AG09309 (cell line): Measurements from ENCODE around the gene VWDE.

Experiments used
- DNase-seq: peaks from one replicate; pipeline ENCODE4 v3.0.0-alpha.2; 2010; ENCODE audit warnings: low read depth
- H3K4me3 ChIP-seq: 2 replicates; pipeline ENCODE4 v1.5.1; 2011; ENCODE audit warnings: mild to moderate bottlenecking, low read depth, low read length, moderate library complexity; ENCODE audit not compliant: control insufficient read depth
- TF ChIP-seq, protein P1 (sequence below): IDR thresholded peaks from 2 replicates; pipeline ENCODE4 v1.5.1; 2011; ENCODE audit warnings: mild to moderate bottlenecking, low read depth, low read length, inconsistent platforms; ENCODE audit not compliant: insufficient read depth, control insufficient read depth; ENCODE audit errors: missing control alignments

The VWDE gene

DNA sequence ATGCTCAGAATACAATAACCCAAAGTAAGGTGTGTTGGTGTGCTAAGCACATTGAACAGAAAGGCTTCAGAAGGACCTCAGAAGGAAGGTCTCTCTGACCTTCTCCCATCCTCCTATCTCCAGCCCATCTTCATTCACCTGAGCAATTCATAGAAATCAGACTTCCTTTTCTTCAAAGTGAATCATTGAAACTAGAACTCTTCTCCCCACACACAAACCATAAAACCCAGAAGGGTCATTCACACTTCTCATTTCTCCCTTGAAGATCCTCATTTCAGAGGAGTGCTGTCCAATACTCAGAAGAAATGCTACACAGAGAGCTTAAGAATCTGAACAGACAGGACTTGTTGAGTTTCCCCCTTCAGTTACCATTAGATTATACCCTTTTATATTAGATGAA is 89.5 kb downstream of the VWDE start:
- no peak for DNase-seq
- TF ChIP-seq, protein P1, sequence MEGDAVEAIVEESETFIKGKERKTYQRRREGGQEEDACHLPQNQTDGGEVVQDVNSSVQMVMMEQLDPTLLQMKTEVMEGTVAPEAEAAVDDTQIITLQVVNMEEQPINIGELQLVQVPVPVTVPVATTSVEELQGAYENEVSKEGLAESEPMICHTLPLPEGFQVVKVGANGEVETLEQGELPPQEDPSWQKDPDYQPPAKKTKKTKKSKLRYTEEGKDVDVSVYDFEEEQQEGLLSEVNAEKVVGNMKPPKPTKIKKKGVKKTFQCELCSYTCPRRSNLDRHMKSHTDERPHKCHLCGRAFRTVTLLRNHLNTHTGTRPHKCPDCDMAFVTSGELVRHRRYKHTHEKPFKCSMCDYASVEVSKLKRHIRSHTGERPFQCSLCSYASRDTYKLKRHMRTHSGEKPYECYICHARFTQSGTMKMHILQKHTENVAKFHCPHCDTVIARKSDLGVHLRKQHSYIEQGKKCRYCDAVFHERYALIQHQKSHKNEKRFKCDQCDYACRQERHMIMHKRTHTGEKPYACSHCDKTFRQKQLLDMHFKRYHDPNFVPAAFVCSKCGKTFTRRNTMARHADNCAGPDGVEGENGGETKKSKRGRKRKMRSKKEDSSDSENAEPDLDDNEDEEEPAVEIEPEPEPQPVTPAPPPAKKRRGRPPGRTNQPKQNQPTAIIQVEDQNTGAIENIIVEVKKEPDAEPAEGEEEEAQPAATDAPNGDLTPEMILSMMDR, result no peak
- H3K4me3 ChIP-seq, result no peak overlapping the region

DNA sequence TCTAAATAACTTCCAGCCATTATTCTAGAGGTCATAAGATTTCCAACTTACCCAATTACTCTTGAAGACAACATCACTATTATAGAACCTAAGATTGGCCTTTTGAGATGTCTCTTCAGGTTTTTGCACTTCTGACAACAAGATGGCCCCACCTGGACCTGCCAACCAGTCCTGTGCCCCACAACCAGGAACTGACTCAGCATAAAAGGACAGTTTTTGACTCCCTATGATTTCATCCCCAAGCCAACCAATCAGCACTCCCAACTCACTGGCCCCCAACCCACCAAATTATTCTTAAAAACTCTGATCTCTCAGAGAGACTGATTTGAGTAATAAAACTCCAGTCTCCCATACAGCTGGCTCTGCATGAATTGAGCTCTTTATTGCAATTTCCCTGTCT is 98.2 kb downstream of the VWDE start:
- DNase-seq, result no peak
- no peak overlapping the region for H3K4me3 ChIP-seq
- TF ChIP-seq, protein P1, result no peak

DNA sequence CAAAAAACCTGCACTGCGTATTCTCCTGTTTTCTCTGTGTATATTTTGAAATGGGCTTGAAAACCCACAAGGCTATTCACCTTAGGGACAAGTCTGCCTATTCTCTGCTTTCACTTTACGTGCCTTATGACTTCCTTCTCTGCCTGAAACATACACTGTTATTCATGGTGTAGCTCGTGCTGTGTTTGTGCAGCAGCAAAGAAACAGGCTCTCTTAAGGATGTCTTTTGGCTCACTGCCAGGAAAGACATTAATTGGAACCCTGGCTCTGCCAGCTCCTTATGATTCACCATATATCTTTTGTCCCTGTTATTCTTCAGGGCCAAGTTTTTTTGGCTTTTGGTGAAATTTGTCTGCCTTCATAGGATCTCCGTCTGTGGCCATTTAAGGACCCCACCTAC is 100.2 kb downstream of the VWDE start:
- DNase-seq, result no peak
- TF ChIP-seq, protein P1, result no peak
- no peak overlapping the region for H3K4me3 ChIP-seq

DNA sequence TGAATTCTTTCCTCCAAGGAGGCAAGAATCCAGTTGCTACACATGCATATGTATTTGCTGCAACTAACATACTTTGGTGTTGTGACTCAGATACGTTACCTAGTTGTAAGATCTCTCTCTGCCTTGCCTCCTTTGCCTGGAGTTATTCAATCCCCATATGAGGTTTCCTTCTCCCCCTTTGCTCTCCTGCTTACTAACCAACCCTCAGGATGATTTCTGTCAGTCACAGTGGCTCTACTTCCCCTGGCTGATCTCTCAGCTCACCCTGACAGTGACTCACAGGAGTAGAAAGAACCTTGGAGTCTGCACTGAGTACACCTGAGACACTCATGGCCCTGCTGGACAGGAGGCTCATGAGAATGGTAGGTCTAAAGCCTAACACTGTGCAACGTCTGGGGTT is 100.6 kb downstream of the VWDE start:
- H3K4me3 ChIP-seq, result no peak overlapping the region
- no peak for DNase-seq
- TF ChIP-seq, protein P1, result no peak

DNA sequence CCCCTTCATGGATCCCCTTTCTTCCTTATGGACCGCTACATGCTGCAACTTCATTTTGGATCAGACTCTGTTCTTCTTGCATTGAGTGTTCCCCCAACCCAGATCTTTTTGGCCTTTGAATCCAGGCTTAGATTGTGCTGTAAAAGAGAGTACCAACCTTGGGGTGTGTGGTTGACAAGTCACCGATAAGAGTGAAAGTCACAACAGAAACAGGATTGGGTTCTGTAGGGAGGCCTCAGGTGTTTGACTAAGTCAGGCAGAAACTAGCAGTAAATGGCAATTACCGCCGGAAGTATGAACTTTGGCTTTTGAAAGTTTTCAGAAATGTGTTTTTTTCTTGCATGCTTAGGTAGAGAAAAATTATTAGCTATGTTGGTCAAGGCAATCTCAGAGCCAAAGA is 103.2 kb downstream of the VWDE start:
- no peak overlapping the region for H3K4me3 ChIP-seq
- no peak for DNase-seq
- TF ChIP-seq, protein P1, result no peak

DNA sequence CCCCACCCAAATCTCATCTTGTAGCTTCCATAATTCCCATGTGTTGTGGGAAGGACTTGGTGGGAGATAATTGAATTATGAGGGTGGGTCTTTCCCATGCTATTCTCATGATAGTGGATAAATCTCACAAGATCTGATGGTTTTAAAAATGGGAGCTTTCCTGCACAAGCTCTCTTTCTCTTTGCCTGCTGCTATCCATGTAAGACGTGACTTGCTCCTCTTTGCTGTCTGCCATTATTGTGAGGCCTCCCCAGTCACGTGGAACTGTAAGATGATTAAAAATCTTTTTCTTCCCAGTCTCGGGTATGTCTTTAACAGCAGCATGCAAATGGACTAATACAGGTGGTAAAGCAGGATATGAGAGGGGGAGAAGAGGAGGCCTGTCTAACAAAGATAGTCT is 104.3 kb downstream of the VWDE start:
- TF ChIP-seq, protein P1, result no peak
- no peak for DNase-seq
- H3K4me3 ChIP-seq, result no peak overlapping the region

DNA sequence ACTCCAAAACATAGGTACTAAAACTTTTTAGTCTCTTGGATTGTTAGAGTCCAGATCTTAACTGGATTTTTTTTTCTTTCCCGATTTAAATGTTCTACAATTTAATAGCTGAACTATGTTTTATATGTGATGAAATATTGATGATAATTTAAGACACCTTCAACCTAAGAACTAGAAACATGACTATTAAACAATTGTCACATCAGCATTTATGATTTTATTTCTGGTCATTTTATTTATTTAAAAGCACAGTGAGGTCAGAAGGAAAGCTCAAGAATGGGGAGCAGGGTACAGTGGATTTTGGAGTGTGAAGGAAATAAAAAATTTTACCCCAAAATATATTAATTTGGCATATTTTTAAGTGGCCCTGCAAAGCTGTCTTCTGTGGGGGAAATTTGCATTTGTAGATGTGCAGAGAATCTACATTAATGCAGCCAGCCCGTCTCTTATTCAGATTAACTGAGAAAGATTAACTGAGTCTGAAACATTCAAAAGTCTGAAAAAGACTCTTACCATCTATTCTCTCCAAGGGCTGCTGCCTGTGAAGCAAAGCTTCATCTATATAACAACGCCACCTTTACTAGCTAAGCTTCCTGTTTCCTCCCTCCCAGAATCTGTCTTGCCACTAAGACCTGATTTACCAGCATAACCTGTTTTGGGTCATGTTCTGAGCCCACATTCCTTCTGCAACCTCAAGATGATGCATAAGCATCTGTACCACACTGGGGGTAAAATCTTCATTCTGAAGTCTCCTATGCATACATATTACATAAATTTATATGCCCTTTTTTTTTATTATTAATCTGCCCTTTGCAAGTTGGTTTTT is 106.2 kb downstream of the VWDE start:
- TF ChIP-seq, protein P1, result no peak
- no peak overlapping the region for H3K4me3 ChIP-seq
- no peak for DNase-seq
